HCT116 (cell line): ENCODE data around the gene EIF4EBP3. TPM values are rescaled to one million over a fixed set of nuclear protein-coding genes. Genes with fewer than 3 reads are reported as not detected.
A peak's percentile ranks its signal among the peaks of the same experiment; 100 is the strongest.

ENCODE experiments used
- ATAC-seq: fragments of 200-7000 bp; cut with Tn5 transposase; 2 replicates; pipeline ENCODE4 v1.9.1; 2020; ENCODE audit warnings: mild to moderate bottlenecking, moderate library complexity
- BruUV-seq: library from RNA; stranded (reverse); fragments of 400-500 nt; replicated peaks from 2 replicates; lab custom pipeline; 2021; lab: Mats Ljungman, UMichigan
- CTCF ChIA-PET: fragments of 300-600 bp; sonication (Branson Sonifier 250); formaldehyde crosslinking; loops from one replicate; lab custom pipeline; 2021; ENCODE audit warnings: antibody characterized with exemption; lab: Charles Lee
- POLR2A ChIA-PET: fragments of 300-600, 350-600 bp; sonication (Branson Sonifier 250); formaldehyde crosslinking; loops from one replicate; lab custom pipeline; 2021; ENCODE audit warnings: antibody characterized with exemption; lab: Charles Lee
- RAD21 ChIA-PET, 2 experiments: fragments of 300-600 bp; sonication (Branson Sonifier 250); formaldehyde crosslinking; loops; one replicate each; lab custom pipeline; 2023; ENCODE audit warnings: low total read pairs in 2 of 2; ENCODE audit not compliant: uncharacterized antibody in 2 of 2, unreplicated experiment in 2 of 2, low non-redundant PET in 1 of 2; lab: Charles Lee
- DNase-seq: peaks from one replicate; pipeline ENCODE4 v3.0.0-alpha.2; 2010; ENCODE audit warnings: low read depth, low spot score
- H2AFZ ChIP-seq: fragments of 200-600 bp; shearing (Covaris generic), sonication (generic); 2 replicates; pipeline ENCODE4 v1.6.1; 2017; ENCODE audit warnings: low read depth, mixed run types, mixed read lengths, antibody characterized with exemption, low read length; ENCODE audit not compliant: poor library complexity, severe bottlenecking
- H3K27ac ChIP-seq: 2 replicates; pipeline ENCODE4 v1.5.1; 2012; ENCODE audit warnings: low read depth, low read length
- H3K27me3 ChIP-seq: fragments of 200-600 bp; sonication (generic); 2 replicates; pipeline ENCODE4 v1.6.1; 2016; ENCODE audit warnings: mixed run types, low read length, mixed read lengths; ENCODE audit not compliant: insufficient read depth
- H3K36me3 ChIP-seq, 2 experiments: fragments of 200-500 bp in 1 of 2; fragments of 200-600 bp in 1 of 2; sonication (Bioruptor generic) in 1 of 2; sonication (generic) in 1 of 2; 2 replicates each; pipeline versions ENCODE4 v1.5.1 to v1.6.1; 2014 to 2016; ENCODE audit warnings: low read length in 2 of 2, inconsistent platforms in 1 of 2, mixed read lengths in 1 of 2, mixed run types in 1 of 2; ENCODE audit not compliant: insufficient read depth in 2 of 2, control insufficient read depth in 1 of 2
- H3K4me1 ChIP-seq, 2 experiments: fragments of 200-600 bp in 1 of 2; sonication (generic) in 1 of 2; 2 replicates each; pipeline versions ENCODE4 v1.5.1 to v1.6.1; 2012 to 2017; ENCODE audit warnings: low read length in 2 of 2, inconsistent platforms in 1 of 2, mild to moderate bottlenecking in 1 of 2, mixed read lengths in 1 of 2, mixed run types in 1 of 2, moderate library complexity in 1 of 2; ENCODE audit not compliant: insufficient read depth in 2 of 2, control insufficient read depth in 1 of 2
- H3K4me2 ChIP-seq: fragments of 200-600 bp; sonication (generic); 2 replicates; pipeline ENCODE4 v1.6.1; 2017; ENCODE audit warnings: mixed run types, low read length, mixed read lengths
- H3K4me3 ChIP-seq, 2 experiments: fragments of 200-600 bp in 1 of 2; sonication (generic) in 1 of 2; replicated peaks in 1 of 2; 2 replicates each; pipeline ENCODE4 v1.5.1; 2011 to 2016; ENCODE audit warnings: low read length in 2 of 2, control low read depth in 1 of 2, low read depth in 1 of 2, mild to moderate bottlenecking in 1 of 2, mixed read lengths in 1 of 2, mixed run types in 1 of 2
- H3K79me2 ChIP-seq: fragments of 200-600 bp; sonication (generic); 2 replicates; pipeline ENCODE4 v1.6.1; 2017; ENCODE audit warnings: mild to moderate bottlenecking, mixed run types, low read length, moderate library complexity, mixed read lengths; ENCODE audit not compliant: insufficient read depth
- H3K9ac ChIP-seq: fragments of 200-600 bp; sonication (generic); 2 replicates; pipeline ENCODE4 v1.6.1; 2016; ENCODE audit warnings: low read length, mixed read lengths
- H3K9me2 ChIP-seq: fragments of 200-600 bp; sonication (generic), shearing (Covaris generic); 2 replicates; pipeline ENCODE4 v1.6.1; 2017; ENCODE audit warnings: mixed run types, mild to moderate bottlenecking, moderate library complexity; ENCODE audit not compliant: insufficient read depth
- H3K9me3 ChIP-seq, 2 experiments: fragments of 200-500 bp in 1 of 2; fragments of 200-600 bp in 1 of 2; sonication (Bioruptor generic) in 1 of 2; sonication (generic) in 1 of 2; 2 replicates each; pipeline ENCODE4 v1.6.1; 2014 to 2017; ENCODE audit warnings: low read length in 2 of 2, mixed read lengths in 2 of 2, inconsistent platforms in 1 of 2, low read depth in 1 of 2, mild to moderate bottlenecking in 1 of 2, mixed run types in 1 of 2, moderate library complexity in 1 of 2; ENCODE audit not compliant: control insufficient read depth in 1 of 2, insufficient read depth in 1 of 2
- H4K20me1 ChIP-seq: fragments of 200-600 bp; sonication (generic), shearing (Covaris generic); 2 replicates; pipeline ENCODE4 v1.6.1; 2017; ENCODE audit warnings: mixed run types, mild to moderate bottlenecking, moderate library complexity; ENCODE audit not compliant: insufficient read depth
- EGR1 ChIP-seq: IDR thresholded peaks from 2 replicates; pipeline ENCODE4 v1.6.1; 2012; ENCODE audit warnings: low read depth
- ELF1 ChIP-seq: IDR thresholded peaks from 2 replicates; pipeline ENCODE4 v1.6.1; 2012; ENCODE audit warnings: low read depth, borderline replicate concordance
- EZH2 ChIP-seq: fragments of 200-600 bp; sonication (generic); IDR thresholded peaks from 2 replicates; pipeline ENCODE4 v1.6.1; 2017; ENCODE audit warnings: antibody characterized with exemption, mixed run types
- POLR2AphosphoS5 ChIP-seq: IDR thresholded peaks from 2 replicates; pipeline ENCODE4 v1.6.1; 2011; ENCODE audit warnings: mild to moderate bottlenecking, low read depth, low read length, moderate library complexity
- SIN3A ChIP-seq: IDR thresholded peaks from 2 replicates; pipeline ENCODE4 v1.6.1; 2012; ENCODE audit warnings: low read depth
- intact Hi-C: fragments of 100-400 bp; cut with micrococcal nuclease; formaldehyde crosslinking; loops from 2 replicates; pipeline ENCODE4 v1.10.0; 2022
- total RNA-seq: library from RNA; stranded (reverse); gene quantifications from one replicate; pipeline ENCODE4 v1.2.1, GENCODE V29; 2021; ENCODE audit not compliant: unreplicated experiment
- TF ChIP-seq, protein P1 (sequence below): IDR thresholded peaks from 2 replicates; pipeline ENCODE4 v1.6.1; 2012

The EIF4EBP3 gene
- total RNA-seq, 1 experiment from 2014 or later, result 6.0 TPM

DNA sequence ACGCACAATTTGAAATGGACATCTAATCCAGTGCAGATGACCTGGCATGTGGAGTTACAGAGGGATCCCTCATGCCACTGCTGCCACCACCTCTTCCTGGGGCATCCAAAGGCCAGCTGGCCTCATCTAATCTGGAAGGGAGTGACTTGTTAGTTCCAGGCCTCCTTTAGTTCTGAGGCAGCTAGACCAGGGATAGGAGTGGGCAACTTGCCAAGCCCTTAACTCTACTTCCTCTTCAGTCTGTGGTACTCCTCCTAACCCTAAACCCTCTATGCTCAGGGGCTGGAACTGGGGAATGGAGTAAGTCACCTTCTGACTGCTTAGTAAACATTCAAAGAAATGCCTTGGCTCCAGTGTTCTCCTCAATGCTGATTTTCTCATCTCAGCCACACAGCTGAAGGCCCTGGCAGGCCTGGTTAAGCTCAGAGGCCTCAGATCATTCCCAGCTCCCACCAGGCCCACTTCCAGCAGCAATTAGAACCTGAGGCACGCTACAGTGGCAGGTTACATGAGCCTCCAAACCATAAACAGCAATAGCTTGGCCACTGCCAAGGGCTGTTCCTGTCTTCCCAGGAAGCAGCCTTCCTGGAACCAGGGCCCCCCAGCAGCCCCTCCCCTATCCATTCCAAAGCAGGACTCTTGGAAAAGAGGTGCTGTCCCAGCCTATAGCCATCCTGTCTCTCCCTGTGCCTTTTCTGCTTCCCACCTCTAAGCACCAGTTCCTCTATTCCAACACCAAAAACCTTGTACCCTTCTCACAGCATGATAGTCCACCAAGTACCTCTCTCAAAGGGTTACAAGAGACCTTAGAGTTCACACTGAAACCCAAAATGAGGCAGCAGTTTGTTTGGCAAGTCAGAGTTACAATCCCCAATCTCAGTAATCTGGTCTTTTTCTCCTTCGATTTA lies 2.0 kb downstream of the EIF4EBP3 start:
- no TSS peak for BruUV-seq
- DNase-seq (no peak), ATAC-seq (no peak)
- no peak overlapping the region for H3K4me3 ChIP-seq
- intact Hi-C loops, result no loop called here
- H3K27ac ChIP-seq, result peak overlapping the region; percentile 4; the same call in 1 of the 2 replicates
- CTCF ChIA-PET, result no interaction called here
- H3K9ac ChIP-seq, result no peak overlapping the region
- H3K9me2 ChIP-seq, result no peaks in the 10 kb centered on the region
- no peaks in the 10 kb centered on the region for H3K27me3 ChIP-seq
- peaks cover 41% of the 10 kb centered on the region for H3K79me2 ChIP-seq
- no peak overlapping the region for H3K4me2 ChIP-seq
- H3K4me1 ChIP-seq, result peaks cover 2 to 34% of the 10 kb centered on the region in 2 experiments; a peak in 3 of 4 replicates
- TF ChIP-seq ELF1, result no peak
- TF ChIP-seq POLR2AphosphoS5, result peak; percentile 4; the same call in 1 of the 2 replicates
- no peaks in the 10 kb centered on the region for H3K9me3 ChIP-seq
- POLR2A ChIA-PET, result no interaction called here
- H4K20me1 ChIP-seq, result no peaks in the 10 kb centered on the region; the same call in 1 of the 2 replicates
- RAD21 ChIA-PET, result no interaction called here
- H2AFZ ChIP-seq, result no peak overlapping the region
- peaks cover 12 to 35% of the 10 kb centered on the region in 2 experiments; a peak in 3 of 4 replicates for H3K36me3 ChIP-seq

DNA sequence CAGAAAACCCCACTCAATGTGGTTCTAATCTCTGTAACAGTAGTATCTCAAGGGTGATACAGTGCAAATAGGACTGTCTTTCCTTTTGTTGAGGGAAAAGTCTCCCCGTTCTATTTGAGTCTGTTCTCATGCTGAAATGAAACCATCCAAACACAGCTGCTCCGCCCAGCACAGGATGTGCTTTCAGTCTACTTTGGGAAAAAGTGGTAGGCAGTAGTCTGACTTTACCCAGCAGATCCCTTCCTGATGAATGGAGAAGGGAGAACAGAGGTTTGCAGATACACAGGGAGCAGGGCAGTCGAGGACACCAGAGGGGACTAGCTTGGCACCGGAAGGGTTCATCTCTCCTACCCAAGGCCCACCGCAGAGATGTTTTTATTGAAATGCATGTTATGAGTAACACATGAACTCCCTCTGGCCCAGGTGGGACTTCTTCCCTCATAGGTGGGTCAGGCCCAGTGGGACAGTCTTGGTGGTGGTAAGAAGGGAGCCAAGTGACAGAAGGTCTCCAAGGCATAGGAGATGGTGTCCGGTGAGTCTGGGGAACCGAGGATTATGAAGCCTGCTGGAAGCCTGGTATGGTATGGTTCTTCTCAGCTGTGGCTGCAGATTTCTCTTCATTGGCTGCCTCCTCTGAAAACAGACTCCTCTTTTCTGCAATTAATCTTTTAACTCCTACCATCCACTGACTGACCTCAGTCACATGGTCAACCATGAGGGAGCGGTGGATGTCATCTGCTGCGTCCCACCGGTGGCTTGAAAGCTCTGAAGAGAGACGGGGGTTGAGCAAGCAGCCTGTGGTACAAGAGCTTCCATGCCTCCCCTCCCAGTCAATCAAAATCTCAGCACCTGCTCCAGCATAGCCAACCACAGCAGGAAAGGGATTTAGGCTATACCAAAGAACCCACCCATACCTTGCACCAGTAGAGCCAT lies 3.0 kb downstream of the EIF4EBP3 start:
- H3K4me2 ChIP-seq, result no peak overlapping the region
- no peak overlapping the region for H2AFZ ChIP-seq
- RAD21 ChIA-PET, result no interaction called here
- H3K9me3 ChIP-seq, result no peaks in the 10 kb centered on the region
- H3K36me3 ChIP-seq, result peaks cover 9 to 35% of the 10 kb centered on the region in 2 experiments; a peak in 3 of 4 replicates
- ATAC-seq (no peak), DNase-seq (no peak)
- POLR2A ChIA-PET, result no interaction called here
- BruUV-seq, result no TSS peak
- H4K20me1 ChIP-seq, result no peaks in the 10 kb centered on the region; the same call in 1 of the 2 replicates
- no peak overlapping the region for H3K27ac ChIP-seq
- H3K79me2 ChIP-seq, result peaks cover 50% of the 10 kb centered on the region
- intact Hi-C loops, result no loop called here
- H3K4me3 ChIP-seq, result no peak overlapping the region
- H3K27me3 ChIP-seq, result no peaks in the 10 kb centered on the region
- TF ChIP-seq SIN3A, result no peak
- TF ChIP-seq, protein P1, sequence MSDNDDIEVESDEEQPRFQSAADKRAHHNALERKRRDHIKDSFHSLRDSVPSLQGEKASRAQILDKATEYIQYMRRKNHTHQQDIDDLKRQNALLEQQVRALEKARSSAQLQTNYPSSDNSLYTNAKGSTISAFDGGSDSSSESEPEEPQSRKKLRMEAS, result no peak
- no peak for TF ChIP-seq EZH2
- TF ChIP-seq EGR1, result no peak
- CTCF ChIA-PET, result no interaction called here
- no peaks in the 10 kb centered on the region for H3K9me2 ChIP-seq
- H3K9ac ChIP-seq, result no peak overlapping the region
- peaks cover 2 to 36% of the 10 kb centered on the region in 2 experiments; a peak in 3 of 4 replicates for H3K4me1 ChIP-seq
